Measurements from ENCODE around the gene GNB2. TPM values are rescaled to one million over a fixed set of nuclear protein-coding genes. Genes with fewer than 3 reads are reported as not detected.
"Not testable (repeated sequence)": the region's sequence is repeated elsewhere in the genome, so short reads cannot be mapped to it uniquely, and the experiment has no call there.

Gene GNB2
- polyA plus RNA-seq, 3 donors = 164 to 210 (median 185) TPM

- DNase-seq (ENCODE audit: low read depth in 3 of 3, low spot score in 2 of 3) = no peak
Observed at GRCh38 chr7:100693312-100694097, 20.0 kb downstream of the GNB2 start.

DNA sequence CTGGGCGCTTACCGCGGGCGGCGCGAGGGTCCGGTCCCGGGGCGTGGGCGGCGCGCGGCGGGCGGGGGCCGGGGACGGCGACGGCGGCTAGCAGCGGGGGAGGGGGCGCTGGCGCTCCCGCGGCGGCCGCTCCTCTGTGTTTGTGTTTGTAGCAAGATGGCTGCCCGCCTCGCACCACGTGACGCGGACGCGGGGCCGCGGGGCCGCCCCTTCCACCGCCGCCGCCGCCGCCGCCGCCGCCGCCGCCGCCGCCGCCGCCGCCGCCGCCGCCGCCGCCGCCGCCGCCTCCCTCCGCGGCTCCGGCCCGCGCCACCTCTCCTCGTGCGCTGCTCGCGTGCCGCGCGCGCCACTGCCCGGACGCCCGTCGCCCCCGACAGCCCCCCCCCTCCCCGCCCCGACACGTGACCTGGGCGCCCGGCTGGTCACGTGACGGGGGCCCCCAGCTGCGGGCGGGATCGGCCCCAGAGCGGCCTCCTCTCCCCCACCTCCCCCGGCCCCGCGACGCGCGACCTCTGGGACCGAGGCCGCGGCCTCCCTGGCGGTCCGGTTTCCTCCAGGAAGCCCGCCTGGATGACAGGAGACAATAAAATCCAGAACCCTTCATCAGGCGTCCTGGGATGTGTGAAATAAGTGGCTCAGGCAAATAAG is 20.7 kb downstream of the GNB2 start, which contains the start of gene GIGYF1:
Gene GIGYF1, minus strand, starts transcription at position 153 of the 648 bp plus-strand sequence. CDS start 6,012 bp downstream, outside the sequence.
- no peak for DNase-seq (ENCODE audit: low read depth in 3 of 3, low spot score in 2 of 3)

DNA sequence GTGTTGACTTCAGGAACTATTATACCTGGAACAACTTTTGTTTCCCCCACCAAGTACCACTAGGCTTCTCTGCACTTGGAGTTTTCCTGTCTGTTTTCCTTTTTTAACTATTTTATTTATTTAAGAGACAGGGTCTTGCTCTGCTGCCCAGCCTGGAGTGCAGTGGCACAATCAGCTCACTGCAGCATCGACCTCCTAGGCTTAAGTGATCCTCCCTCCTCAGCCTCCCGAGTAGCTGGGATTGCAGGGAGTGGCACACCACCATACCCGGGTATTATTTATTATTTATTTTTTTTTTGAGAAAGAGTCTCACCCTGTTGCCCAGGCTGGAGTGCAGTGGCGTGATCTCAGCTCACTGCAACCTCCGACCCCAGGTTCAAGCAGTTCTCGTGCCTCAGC is 22.6 kb downstream of the GNB2 start:
- no peak for DNase-seq (ENCODE audit: low read depth in 3 of 3, low spot score in 2 of 3)

DNA sequence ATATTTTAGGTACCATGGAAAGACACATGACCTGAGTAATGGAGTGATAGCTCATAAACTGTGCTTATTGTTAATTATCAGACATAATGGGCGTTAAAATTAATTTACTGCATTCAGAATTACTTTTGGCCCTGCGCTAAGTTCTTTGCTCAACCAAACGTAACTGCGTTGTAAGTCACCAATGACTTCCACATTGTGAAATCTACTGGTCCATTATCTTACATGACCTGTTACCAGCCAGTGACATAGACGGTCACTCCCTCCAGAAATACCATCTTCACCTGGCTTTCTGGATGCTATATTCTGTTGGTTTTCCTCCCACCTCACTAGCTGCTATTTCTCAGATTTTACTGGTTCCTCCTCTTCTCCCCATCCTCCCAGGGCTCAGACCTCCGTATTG is 25.5 kb downstream of the GNB2 start:
- DNase-seq (ENCODE audit: low read depth in 3 of 3, low spot score in 2 of 3) = no peak

- DNase-seq (ENCODE audit: low read depth in 3 of 3, low spot score in 2 of 3) = not testable (repeated sequence)
Observed at GRCh38 chr7:100701089-100701488, 27.5 kb downstream of the GNB2 start.

DNA sequence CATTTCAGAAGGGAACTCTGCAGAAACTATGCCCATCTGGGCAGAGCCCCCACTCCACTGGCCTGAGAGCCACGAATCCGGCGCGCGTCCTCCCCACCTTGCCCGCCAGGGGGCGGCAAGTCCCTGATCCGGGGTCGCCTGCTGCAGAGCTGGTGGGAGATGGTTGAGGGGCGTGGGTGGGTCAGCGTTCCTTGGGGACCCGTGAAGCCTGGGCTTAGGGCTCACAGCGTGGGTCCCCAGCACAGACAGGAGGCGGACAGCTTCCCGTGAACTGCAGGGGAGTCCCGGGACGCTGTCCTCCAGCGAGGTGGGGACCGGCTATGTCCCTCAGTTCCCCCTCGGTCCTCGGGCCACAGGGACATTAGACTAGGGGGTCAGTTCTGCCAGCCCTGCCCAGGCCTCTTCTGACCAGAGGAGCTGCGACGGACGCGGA is 31.8 kb downstream of the GNB2 start:
- peak; percentile 62 to 73 (median 67) for DNase-seq (ENCODE audit: low read depth in 3 of 3, low spot score in 2 of 3)

DNA sequence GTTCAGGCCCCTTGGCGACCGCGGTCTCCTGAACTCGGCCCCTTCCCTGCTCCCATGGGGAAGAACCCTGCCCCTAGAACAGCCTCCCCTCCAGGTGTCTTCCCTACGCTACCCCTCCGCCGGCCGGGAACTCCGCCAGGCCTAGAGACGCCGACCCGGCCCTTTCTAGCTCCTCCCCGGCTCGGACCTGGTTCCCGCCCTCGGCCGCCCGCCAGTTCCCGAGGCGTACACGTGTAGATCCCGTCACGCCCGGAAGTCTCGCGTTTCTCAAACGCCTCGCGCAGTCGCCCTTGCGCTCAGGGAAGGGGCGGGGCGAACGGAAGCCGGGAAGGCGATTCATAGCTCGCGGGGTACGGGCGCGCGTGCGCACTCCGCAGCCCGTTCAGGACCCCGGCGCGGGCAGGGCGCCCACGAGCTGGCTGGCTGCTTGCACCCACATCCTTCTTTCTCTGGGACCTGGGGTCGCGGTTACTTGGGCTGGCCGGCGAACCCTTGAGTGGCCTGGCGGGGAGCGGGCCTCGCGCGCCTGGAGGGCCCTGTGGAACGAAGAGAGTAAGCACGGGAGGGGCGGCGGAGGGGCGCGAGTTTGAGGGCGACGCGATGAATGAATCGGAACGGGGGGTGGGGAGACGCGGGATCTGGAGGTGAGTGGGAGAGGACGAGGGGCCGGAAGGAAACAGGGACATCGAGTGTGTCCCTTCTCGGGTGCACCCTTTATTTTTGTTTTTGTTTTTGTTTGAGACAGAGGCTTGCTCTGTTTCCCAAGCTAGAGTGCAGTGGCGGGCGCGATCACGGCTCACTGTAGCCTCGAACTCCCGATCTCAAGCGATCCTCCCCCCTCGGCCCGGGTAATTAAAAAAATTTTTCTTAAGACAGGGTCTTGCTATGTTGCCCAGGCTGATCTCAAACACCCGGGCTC is 32.5 kb downstream of the GNB2 start, which contains the start of gene POP7:
Gene POP7, plus strand, starts transcription at position 369 of the 919 bp plus-strand sequence. CDS start 710 bp downstream, outside the sequence.
- DNase-seq (ENCODE audit: low read depth in 3 of 3, low spot score in 2 of 3) = peak; percentile 93 to 98 (median 97)

GRCh38 chr7:100706672-100707311 is 33.3 kb downstream of the GNB2 start:
- no peak for DNase-seq (ENCODE audit: low read depth in 3 of 3, low spot score in 2 of 3)

- no peak for DNase-seq (ENCODE audit: low read depth in 3 of 3, low spot score in 2 of 3)
Observed at GRCh38 chr7:100708395-100708794, 34.9 kb downstream of the GNB2 start.

- DNase-seq (ENCODE audit: low read depth in 3 of 3, low spot score in 2 of 3) = no peak
Observed at GRCh38 chr7:100710452-100710851, 36.9 kb downstream of the GNB2 start.

- no peak for DNase-seq (ENCODE audit: low read depth in 3 of 3, low spot score in 2 of 3)
Observed at GRCh38 chr7:100711369-100711768, 37.8 kb downstream of the GNB2 start.

GRCh38 chr7:100714725-100715124 is 41.2 kb downstream of the GNB2 start:
- DNase-seq (ENCODE audit: low read depth in 3 of 3, low spot score in 2 of 3) = no peak

- not testable (repeated sequence) for DNase-seq (ENCODE audit: low read depth in 3 of 3, low spot score in 2 of 3)
Observed at GRCh38 chr7:100717073-100717472, 43.5 kb downstream of the GNB2 start.

DNA sequence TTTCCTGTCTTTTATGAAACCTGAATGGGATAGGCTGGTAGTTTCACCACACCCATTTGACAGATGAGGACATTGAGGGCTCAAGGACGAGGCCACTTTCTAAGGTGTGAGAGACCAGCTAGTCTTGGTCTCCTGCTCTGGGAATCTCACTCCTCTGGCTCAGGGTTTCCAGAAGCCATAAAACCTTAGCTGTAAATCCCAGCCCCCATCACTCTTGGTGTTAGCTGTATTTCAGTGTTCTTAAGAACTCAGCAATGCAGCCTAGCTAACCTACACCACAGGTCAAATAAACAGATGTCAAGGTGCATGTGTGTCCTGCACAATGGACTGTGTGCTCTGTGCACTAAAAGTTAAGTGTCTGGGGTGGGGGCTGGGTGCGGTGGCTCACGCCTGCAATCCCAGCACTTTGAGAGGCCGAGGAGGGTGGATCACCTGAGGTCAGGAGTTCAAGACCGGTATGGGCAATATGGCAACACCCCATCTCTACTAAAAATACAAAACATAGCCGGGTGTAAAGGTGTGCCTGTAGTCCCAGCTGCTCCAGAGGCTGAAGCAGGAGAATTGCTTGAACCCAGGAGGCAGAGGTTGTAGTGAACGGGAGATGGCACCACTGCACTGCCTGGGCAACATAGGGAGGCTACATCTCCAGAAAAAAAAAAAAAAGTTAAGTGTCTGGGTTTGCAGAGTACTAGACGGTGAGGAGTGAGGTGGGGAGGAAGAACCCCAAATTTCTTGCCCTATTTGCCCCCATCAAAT is 46.2 kb downstream of the GNB2 start:
- no peak for DNase-seq (ENCODE audit: low read depth in 3 of 3, low spot score in 2 of 3)

GRCh38 chr7:100720279-100720670 is 46.7 kb downstream of the GNB2 start, which contains the start of gene EPO:
Gene EPO, plus strand, starts transcription at chr7:100720468. Its CDS starts 513 bp downstream, at chr7:100720981.
- no peak for DNase-seq (ENCODE audit: low read depth in 3 of 3, low spot score in 2 of 3)

- DNase-seq (ENCODE audit: low read depth in 3 of 3, low spot score in 2 of 3) = no peak
Observed at GRCh38 chr7:100720671-100721504, 47.3 kb downstream of the GNB2 start.

- DNase-seq (ENCODE audit: low read depth in 3 of 3, low spot score in 2 of 3) = no peak
Observed at GRCh38 chr7:100721505-100721812, 47.9 kb downstream of the GNB2 start.

GRCh38 chr7:100722480-100723212 is 49.1 kb downstream of the GNB2 start:
- DNase-seq (ENCODE audit: low read depth in 3 of 3, low spot score in 2 of 3) = no peak
